Ishikawa (cell line): ENCODE data around the gene SLC37A3.

ENCODE experiments used
- CEBPB ChIP-seq: IDR thresholded peaks from 2 replicates; pipeline ENCODE4 v1.6.1; 2012
- EGR1 ChIP-seq: IDR thresholded peaks from 2 replicates; pipeline ENCODE4 v1.6.1; 2012
- EP300 ChIP-seq: IDR thresholded peaks from 2 replicates; pipeline ENCODE4 v1.6.1; 2012; ENCODE audit warnings: borderline replicate concordance
- REST ChIP-seq: IDR thresholded peaks from 2 replicates; pipeline ENCODE4 v1.6.1; 2012; ENCODE audit warnings: low read depth, mild to moderate bottlenecking
- TAF1 ChIP-seq: IDR thresholded peaks from 2 replicates; pipeline ENCODE4 v1.6.1; 2012; ENCODE audit warnings: low read depth, mild to moderate bottlenecking
- TEAD4 ChIP-seq: IDR thresholded peaks from 2 replicates; pipeline ENCODE4 v1.6.1; 2012
- USF1 ChIP-seq: IDR thresholded peaks from 2 replicates; pipeline ENCODE4 v1.6.1; 2012

GRCh38 chr7:140398821-140399220 is 491 bp upstream of the SLC37A3 start:
- TF ChIP-seq EP300 (no peak), USF1 (no peak), CEBPB (no peak), TAF1 (no peak), REST (no peak), TEAD4 (no peak), EGR1 (no peak)
